Stimulated activated CD8-positive, alpha-beta memory T cell treated with anti-CD3 and anti-CD28 coated beads, Interleukin-12 subunit alpha, Interleukin-12 subunit beta, amount 100 ng/mL, for 4 hours (primary cell): ENCODE results near the gene KCNN1.
A peak's percentile ranks its signal among the peaks of the same experiment; 100 is the strongest.
"Not testable (repeated sequence)": the region's sequence is repeated elsewhere in the genome, so short reads cannot be mapped to it uniquely, and the experiment has no call there.

Source experiments
- DNase-seq: peaks from one replicate; pipeline ENCODE4 v3.0.0-alpha.2; 2020; ENCODE audit warnings: low read depth

The KCNN1 gene

GRCh38 chr19:18001777-18002345 is 35.0 kb downstream of the KCNN1 start:
- no peak for DNase-seq

GRCh38 chr19:18002347-18002850 is 35.5 kb downstream of the KCNN1 start:
- DNase-seq = no peak

- not testable (repeated sequence) for DNase-seq
Measured at GRCh38 chr19:18005750-18006149, 38.8 kb downstream of the KCNN1 start.

- DNase-seq = peak; percentile 69
Measured at GRCh38 chr19:18007044-18007916, 40.4 kb downstream of the KCNN1 start.

GRCh38 chr19:18007917-18008673 is 41.2 kb downstream of the KCNN1 start, which contains the start of gene ARRDC2:
Gene ARRDC2, plus strand, starts transcription at chr19:18008170. Its CDS starts 141 bp downstream, at chr19:18008311.
- DNase-seq = peak; percentile 74

- DNase-seq = no peak
Measured at GRCh38 chr19:18008814-18009213, 41.9 kb downstream of the KCNN1 start.

- DNase-seq = no peak
Measured at GRCh38 chr19:18009412-18010066, 42.6 kb downstream of the KCNN1 start.

GRCh38 chr19:18010149-18010548 is 43.2 kb downstream of the KCNN1 start:
- DNase-seq = no peak

- DNase-seq = no peak
Measured at GRCh38 chr19:18013210-18014111, 46.6 kb downstream of the KCNN1 start.

- no peak for DNase-seq
Measured at GRCh38 chr19:18014197-18014596, 47.3 kb downstream of the KCNN1 start.

- DNase-seq = no peak
Measured at GRCh38 chr19:18016209-18016910, 49.5 kb downstream of the KCNN1 start.

- no peak for DNase-seq
Measured at GRCh38 chr19:18017275-18018083, 50.6 kb downstream of the KCNN1 start.

GRCh38 chr19:18020212-18021085 is 53.5 kb downstream of the KCNN1 start:
- DNase-seq = no peak

GRCh38 chr19:18021121-18021755 is 54.3 kb downstream of the KCNN1 start:
- peak; percentile 52 for DNase-seq

- DNase-seq = no peak
Measured at GRCh38 chr19:18023622-18024251, 56.8 kb downstream of the KCNN1 start.

- DNase-seq = no peak
Measured at GRCh38 chr19:18027151-18027550, 60.2 kb downstream of the KCNN1 start.

- no peak for DNase-seq
Measured at GRCh38 chr19:18029617-18030338, 62.9 kb downstream of the KCNN1 start.
